HEK293 (cell line): Measurements from ENCODE around the gene WDPCP.

Experiments used
- CTCF ChIA-PET: fragments of 350-600 bp; formaldehyde crosslinking; extraction: SDS; loops from one replicate; lab custom pipeline; 2021; ENCODE audit warnings: antibody characterized with exemption; lab: Yijun Ruan, JAX
- POLR2A ChIA-PET: fragments of 300-600 bp; formaldehyde crosslinking; extraction: SDS; loops from one replicate; lab custom pipeline; 2020; ENCODE audit warnings: antibody characterized with exemption, inconsistent platforms; lab: Yijun Ruan, JAX
- H3K27ac ChIP-seq: fragments of 200-500 bp; sonication (Bioruptor generic); 2 replicates; pipeline ENCODE4 v1.5.1; 2014; ENCODE audit warnings: low read depth, low read length, control low read depth, inconsistent platforms; ENCODE audit errors: extremely low read depth
- H3K36me3 ChIP-seq, 2 experiments: fragments of 200-500 bp in 1 of 2; sonication (Bioruptor generic) in 1 of 2; 1 replicate in 1 of 2; 2 replicates in 1 of 2; pipeline ENCODE4 v1.5.1; 2014 to 2017; ENCODE audit warnings: inconsistent platforms in 2 of 2, low read length in 2 of 2; ENCODE audit not compliant: control insufficient read depth in 2 of 2, insufficient read depth in 1 of 2
- H3K4me1 ChIP-seq: fragments of 200-500 bp; sonication (Bioruptor generic); 2 replicates; pipeline ENCODE4 v1.5.1; 2014; ENCODE audit warnings: mild to moderate bottlenecking, low read length, inconsistent platforms; ENCODE audit not compliant: control insufficient read depth, insufficient read depth
- H3K4me3 ChIP-seq: 2 replicates; pipeline ENCODE4 v1.5.1; 2011; ENCODE audit warnings: low read depth, mild to moderate bottlenecking, control low read depth, low read length, moderate library complexity
- H3K9me3 ChIP-seq: fragments of 200-500 bp; sonication (Bioruptor generic); 2 replicates; pipeline ENCODE4 v1.5.1; 2014; ENCODE audit warnings: low read depth, low read length, inconsistent platforms; ENCODE audit not compliant: control insufficient read depth, insufficient read depth
- KLF9 ChIP-seq: fragments of 450-650 bp; formaldehyde crosslinking; IDR thresholded peaks from 2 replicates; pipeline ENCODE4 v1.5.1; 2016; ENCODE audit warnings: missing biosample characterization, missing genetic modification characterization, low read depth
- OSR2 ChIP-seq: fragments of 450-650 bp; formaldehyde crosslinking; IDR thresholded peaks from 2 replicates; pipeline ENCODE4 v1.5.1; 2016; ENCODE audit warnings: missing biosample characterization, missing genetic modification characterization
- PATZ1 ChIP-seq: fragments of 450-650 bp; formaldehyde crosslinking; IDR thresholded peaks from 2 replicates; pipeline ENCODE4 v1.5.1; 2016; ENCODE audit warnings: missing biosample characterization, missing genetic modification characterization
- PRDM1 ChIP-seq: fragments of 450-650 bp; formaldehyde crosslinking; IDR thresholded peaks from 2 replicates; pipeline ENCODE4; 2016; ENCODE audit warnings: missing biosample characterization, missing genetic modification characterization
- PRDM2 ChIP-seq: fragments of 450-650 bp; formaldehyde crosslinking; IDR thresholded peaks from 2 replicates; pipeline ENCODE4 v1.5.1; 2016; ENCODE audit warnings: missing biosample characterization, missing genetic modification characterization, borderline replicate concordance
- SCRT1 ChIP-seq: fragments of 450-650 bp; formaldehyde crosslinking; IDR thresholded peaks from 2 replicates; pipeline ENCODE4 v1.5.1; 2016; ENCODE audit warnings: missing biosample characterization, missing genetic modification characterization, borderline replicate concordance
- SP7 ChIP-seq: fragments of 450-650 bp; formaldehyde crosslinking; IDR thresholded peaks from 2 replicates; pipeline ENCODE4 v1.5.1; 2016; ENCODE audit warnings: missing biosample characterization, missing genetic modification characterization
- WT1 ChIP-seq: fragments of 450-650 bp; formaldehyde crosslinking; IDR thresholded peaks from 2 replicates; pipeline ENCODE4 v1.5.1; 2016; ENCODE audit warnings: missing biosample characterization, missing genetic modification characterization
- YY1 ChIP-seq: fragments of 450-650 bp; formaldehyde crosslinking; IDR thresholded peaks from 2 replicates; pipeline ENCODE4 v1.5.1; 2018; ENCODE audit warnings: missing biosample characterization, missing genetic modification characterization
- YY2 ChIP-seq: fragments of 450-650 bp; formaldehyde crosslinking; IDR thresholded peaks from 2 replicates; pipeline ENCODE4 v1.5.1; 2016; ENCODE audit warnings: missing biosample characterization, missing genetic modification characterization
- ZBTB1 ChIP-seq: fragments of 450-650 bp; formaldehyde crosslinking; IDR thresholded peaks from 2 replicates; pipeline ENCODE4 v1.5.1; 2016; ENCODE audit warnings: missing biosample characterization, missing genetic modification characterization
- ZBTB48 ChIP-seq: fragments of 450-650 bp; formaldehyde crosslinking; IDR thresholded peaks from 2 replicates; pipeline ENCODE4 v1.5.1; 2016; ENCODE audit warnings: missing biosample characterization, missing genetic modification characterization
- ZNF214 ChIP-seq: fragments of 450-650 bp; formaldehyde crosslinking; IDR thresholded peaks from 2 replicates; pipeline ENCODE4 v1.5.1; 2017; ENCODE audit warnings: missing biosample characterization, mild to moderate bottlenecking, missing genetic modification characterization, borderline replicate concordance
- ZNF423 ChIP-seq: fragments of 450-650 bp; formaldehyde crosslinking; IDR thresholded peaks from 2 replicates; pipeline ENCODE4 v1.5.1; 2016; ENCODE audit warnings: missing biosample characterization, missing genetic modification characterization
- ZNF433 ChIP-seq: fragments of 450-650 bp; formaldehyde crosslinking; IDR thresholded peaks from 2 replicates; pipeline ENCODE4 v1.5.1; 2016; ENCODE audit warnings: missing biosample characterization, missing genetic modification characterization, low read depth
- ZNF449 ChIP-seq: fragments of 450-650 bp; formaldehyde crosslinking; IDR thresholded peaks from 2 replicates; pipeline ENCODE4 v1.5.1; 2017; ENCODE audit warnings: missing biosample characterization, mild to moderate bottlenecking, missing genetic modification characterization, moderate library complexity
- ZNF488 ChIP-seq: fragments of 450-650 bp; formaldehyde crosslinking; IDR thresholded peaks from 2 replicates; pipeline ENCODE4 v1.5.1; 2016; ENCODE audit warnings: missing biosample characterization, missing genetic modification characterization
- ZNF518A ChIP-seq: fragments of 450-650 bp; formaldehyde crosslinking; conservative IDR thresholded peaks from 2 replicates; pipeline ENCODE4 v1.5.1; 2016; ENCODE audit warnings: low read depth, missing biosample characterization, missing genetic modification characterization
- ZSCAN30 ChIP-seq: fragments of 450-650 bp; IDR thresholded peaks from 2 replicates; pipeline ENCODE4 v1.5.1; 2018; ENCODE audit warnings: missing biosample characterization, mild to moderate bottlenecking, missing genetic modification characterization, moderate library complexity

The WDPCP gene

GRCh38 chr2:63372549-63372948 lies 215.7 kb downstream of the WDPCP start (continued):
- TF ChIP-seq PRDM2 = no peak
- no peak for TF ChIP-seq WT1
- no peak for TF ChIP-seq PRDM1 (tag by site-specific recombination)

- ChIA-PET POLR2A (no interaction called here), CTCF (interaction anchor here (0.6 kb wide), 1 partner anchor 29 kb away, joined by 7 read pairs; no protein-coding TSS in a partner anchor)
- H3K9me3 ChIP-seq = no peaks in the 10 kb centered on the region
- no peaks in the 10 kb centered on the region for H3K36me3 ChIP-seq
- H3K27ac ChIP-seq = no peak overlapping the region
- TF ChIP-seq SP7 (no peak), ZNF423 (tag by site-specific recombination) (no peak)
- H3K4me3 ChIP-seq = no peak overlapping the region
- peaks cover 5% of the 10 kb centered on the region; the same call in 1 of the 2 replicates for H3K4me1 ChIP-seq
These were observed 219.1 kb downstream of the WDPCP start for GRCh38 chr2:63369146-63369545.

- CTCF ChIA-PET = no interaction called here
- Histone ChIP-seq H3K4me3 (no peak overlapping the region), H3K9me3 (no peaks in the 10 kb centered on the region), H3K27ac (no peak overlapping the region), H3K36me3 (no peaks in the 10 kb centered on the region), H3K4me1 (peaks cover 5% of the 10 kb centered on the region; the same call in 1 of the 2 replicates)
- POLR2A ChIA-PET = no interaction called here
- no peak for TF ChIP-seq ZNF449 (tag by site-specific recombination)
- no peak for TF ChIP-seq ZBTB1 (tag by site-specific recombination)
- TF ChIP-seq KLF9 = no peak
- no peak for TF ChIP-seq ZSCAN30 (tag by site-specific recombination)
- no peak for TF ChIP-seq PATZ1 (tag by site-specific recombination)
- TF ChIP-seq ZNF488 (tag by site-specific recombination) = no peak
- TF ChIP-seq ZBTB48 (tag by site-specific recombination) = no peak
- TF ChIP-seq OSR2 (tag by site-specific recombination) = no peak
- TF ChIP-seq ZNF433 (tag by site-specific recombination) = no peak
- no peak for TF ChIP-seq YY1 (tag by site-specific recombination)
- TF ChIP-seq SCRT1 (tag by site-specific recombination) = no peak
- TF ChIP-seq YY2 = no peak
- no peak for TF ChIP-seq ZNF518A (tag by site-specific recombination)
- no peak for TF ChIP-seq ZNF214 (tag by site-specific recombination)
These were observed 223.4 kb downstream of the WDPCP start for GRCh38 chr2:63364866-63365265.
